Aorta (tissue), 5 donors: ENCODE measurements around the gene SLC7A6. TPM values are rescaled to one million over a fixed set of nuclear protein-coding genes. Genes with fewer than 3 reads are reported as not detected.

Source experiments
- ATAC-seq: fragments of 200-7000 bp; cut with Tn5 transposase; one replicate; pipeline ENCODE4 v1.9.1; 2022; ENCODE audit warnings: moderate library complexity; ENCODE audit not compliant: low FRiP score
- DNase-seq, 2 donors: peaks; one replicate each; pipeline ENCODE4 v3.0.0-alpha.2; 2020
- H3K27ac ChIP-seq, 2 donors: one replicate each; pipeline ENCODE4 v1.5.1; 2013; ENCODE audit warnings: low read length in 2 of 2, mild to moderate bottlenecking in 2 of 2, moderate library complexity in 2 of 2, control low read depth in 1 of 2, inconsistent platforms in 1 of 2, low read depth in 1 of 2
- H3K27me3 ChIP-seq, 2 donors: one replicate each; pipeline ENCODE4 v1.6.1; 2013; ENCODE audit warnings: control low read depth in 1 of 2, low read length in 1 of 2, mild to moderate bottlenecking in 1 of 2, moderate library complexity in 1 of 2; ENCODE audit not compliant: insufficient read depth in 2 of 2, control insufficient read depth in 1 of 2
- H3K36me3 ChIP-seq, 2 donors: one replicate each; pipeline ENCODE4 v1.6.1; 2013; ENCODE audit warnings: control low read depth in 1 of 2, low read length in 1 of 2, mild to moderate bottlenecking in 1 of 2; ENCODE audit not compliant: insufficient read depth in 2 of 2, control insufficient read depth in 1 of 2
- H3K4me1 ChIP-seq, 2 donors: one replicate each; pipeline ENCODE4 v1.6.1; 2013; ENCODE audit warnings: low read length in 2 of 2, control low read depth in 1 of 2, mild to moderate bottlenecking in 1 of 2, moderate library complexity in 1 of 2; ENCODE audit not compliant: insufficient read depth in 2 of 2, control insufficient read depth in 1 of 2
- H3K4me3 ChIP-seq, 2 donors: one replicate each; pipeline ENCODE4 v1.5.1; 2013; ENCODE audit warnings: low read length in 2 of 2, control low read depth in 1 of 2, mild to moderate bottlenecking in 1 of 2
- H3K9me3 ChIP-seq: one replicate; pipeline ENCODE4 v1.6.1; 2013; ENCODE audit warnings: mild to moderate bottlenecking, low read length; ENCODE audit not compliant: control insufficient read depth
- WGBS, 2 donors: extraction: QIAGEN DNeasy Blood & Tissue Kit; methylation state at CpG; one replicate each; pipeline ENCODE4 v1.1.7; 2013; 5-methylcytosine and 5-hydroxymethylcytosine counted together
- intact Hi-C, 2 donors: fragments of 100-400 bp; cut with DNase I; formaldehyde crosslinking; loops; one replicate each; pipeline versions ENCODE4 v1.14.2 to v1.15.0; 2022
- polyA plus RNA-seq, 2 donors: library from polyadenylated mRNA; stranded (reverse); fragments of 200-250 nt; gene quantifications; one replicate each; pipeline ENCODE4 v1.2.3, GENCODE V29; 2013
- total RNA-seq, 2 donors: library from RNA; stranded (reverse); fragmentation: NEBNext Ultra II Directional; extraction: Animal tissue kit (Norgen Biotek cat#: 25700); gene quantifications; one replicate each; pipeline ENCODE4 v1.2.1, GENCODE V29; 2021
- donor health status: healthy with polysubstance abuse.
- donor health status: Bipolar disorder and iron deficiency.
- donor health status: DM: no; HTN: no; CAD: no.
- donor health status: DM: no; HTN: no; CAD: no.
- donor health status: DM: yes; HTN: yes; CAD: no.

The SLC7A6 gene
- total and polyA plus RNA-seq, 4 donors, result 2.4 to 52.4 (median 29.9) TPM

- Histone ChIP-seq H3K27me3 (no peaks in the 10 kb centered on the region), H3K27ac (no peak overlapping the region), H3K36me3 (peaks cover 5 to 13% of the 10 kb centered on the region in 2 donors), H3K4me3 (no peak overlapping the region), H3K4me1 (no peaks in the 10 kb centered on the region), H3K9me3 (no peaks in the 10 kb centered on the region)
- 79 to 80% methylated on average over 12 of the region's 12 CpGs for WGBS, 2 donors
- DNase-seq (no peak), ATAC-seq (no peak)
- intact Hi-C loops, result no loop called here
Observed at GRCh38 chr16:68296291-68296690, 32.0 kb downstream of the SLC7A6 start.

- no peak overlapping the region for H3K27ac ChIP-seq
- no peaks in the 10 kb centered on the region for H3K4me1 ChIP-seq
- no peak overlapping the region for H3K4me3 ChIP-seq
- intact Hi-C loops, result no loop called here
- 80 to 82% methylated on average over 6 of the region's 6 CpGs for WGBS, 2 donors
- no peaks in the 10 kb centered on the region for H3K9me3 ChIP-seq
- no peaks in the 10 kb centered on the region for H3K27me3 ChIP-seq
- no peak for ATAC-seq
- peaks cover 5 to 13% of the 10 kb centered on the region in 2 donors for H3K36me3 ChIP-seq
- DNase-seq, result no peak
Observed at GRCh38 chr16:68296693-68297092, 32.4 kb downstream of the SLC7A6 start.

DNA sequence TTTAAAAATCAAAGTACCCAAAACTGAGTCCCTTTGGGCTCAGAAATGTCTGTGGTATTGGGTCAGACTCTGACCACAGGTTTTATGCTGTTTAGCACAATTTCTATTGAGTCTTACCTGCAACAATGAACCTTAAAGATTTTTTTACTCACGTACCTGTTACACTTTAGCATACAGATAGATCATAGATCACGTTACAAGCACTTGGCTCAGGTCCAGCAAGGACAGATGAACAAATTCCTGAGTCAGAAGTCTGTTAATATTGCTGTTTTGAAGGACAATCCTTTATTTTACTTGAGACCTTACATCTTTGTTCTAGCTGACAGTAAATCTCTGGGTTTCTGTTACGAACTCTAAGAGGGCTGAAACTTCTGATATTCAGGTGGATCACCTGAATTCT is 33.6 kb downstream of the SLC7A6 start:
- no peak overlapping the region for H3K4me3 ChIP-seq
- intact Hi-C loops, result no loop called here
- ATAC-seq (no peak), DNase-seq (no peak)
- 55 to 57% methylated on average over 3 of the region's 3 CpGs for WGBS, 2 donors
- no peaks in the 10 kb centered on the region for H3K4me1 ChIP-seq
- H3K27me3 ChIP-seq, result no peaks in the 10 kb centered on the region
- H3K36me3 ChIP-seq, result peaks cover 5 to 14% of the 10 kb centered on the region in 2 donors
- no peak overlapping the region for H3K27ac ChIP-seq
- no peaks in the 10 kb centered on the region for H3K9me3 ChIP-seq

GRCh38 chr16:68298312-68298711 is 34.0 kb downstream of the SLC7A6 start:
- no peak for ATAC-seq

DNA sequence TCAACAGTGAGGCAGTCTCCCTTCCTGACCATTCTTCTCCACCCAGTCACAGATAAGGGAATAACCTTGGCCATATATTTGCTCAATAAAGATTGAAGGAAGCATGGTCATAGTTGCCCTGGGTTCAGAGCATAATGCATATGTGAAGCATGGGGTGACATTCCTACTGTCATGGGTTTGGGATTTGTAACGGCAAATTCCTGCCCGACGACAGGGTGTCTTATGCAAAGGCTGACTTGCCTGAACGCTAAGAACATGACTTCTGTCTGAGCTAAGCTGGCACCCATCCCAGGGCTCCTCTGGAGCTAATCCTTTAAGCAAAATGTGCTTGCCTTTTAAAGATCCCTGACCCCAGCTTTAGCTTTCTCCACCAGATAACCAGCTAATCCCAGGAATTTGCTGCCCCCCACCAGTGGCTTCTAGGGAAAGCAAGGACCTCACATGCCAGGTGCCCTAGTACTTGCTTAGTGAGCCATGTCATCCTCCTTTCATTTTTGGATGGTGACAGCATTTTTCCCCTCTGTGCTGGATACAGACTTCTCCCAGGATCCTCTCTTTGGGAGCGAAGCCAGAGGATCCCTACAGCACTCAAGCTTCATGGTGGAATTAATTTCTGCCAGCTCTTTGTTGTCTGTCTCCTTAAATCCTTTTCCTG is 34.7 kb downstream of the SLC7A6 start:
- intact Hi-C loops, result no loop called here
- no peaks in the 10 kb centered on the region for H3K4me1 ChIP-seq
- peak in 1 of 2 donors; percentile 73 for DNase-seq
- WGBS, 2 donors, result 16 to 24% methylated on average over 5 of the region's 5 CpGs
- H3K27me3 ChIP-seq, result no peaks in the 10 kb centered on the region
- H3K36me3 ChIP-seq, result peaks cover 5 to 16% of the 10 kb centered on the region in 2 donors
- H3K9me3 ChIP-seq, result no peaks in the 10 kb centered on the region
- no peak overlapping the region for H3K4me3 ChIP-seq
- H3K27ac ChIP-seq, result peak overlapping the region in 1 of 2 donors; percentile 23
- ATAC-seq, result peak; percentile 37

More at GRCh38 chr16:68298312-68298711, 34.0 kb downstream of the SLC7A6 start:
- WGBS, 2 donors, result 82 to 88% methylated on average over 3 of the region's 3 CpGs
- DNase-seq, result no peak
- Histone ChIP-seq H3K4me3 (no peak overlapping the region), H3K27ac (peak overlapping the region in 1 of 2 donors; percentile 36), H3K36me3 (peaks cover 5 to 14% of the 10 kb centered on the region in 2 donors), H3K27me3 (no peaks in the 10 kb centered on the region), H3K4me1 (no peaks in the 10 kb centered on the region), H3K9me3 (no peaks in the 10 kb centered on the region)
- intact Hi-C loops, result no loop called here

GRCh38 chr16:68299571-68300453 is 35.5 kb downstream of the SLC7A6 start:
- no peaks in the 10 kb centered on the region for H3K4me1 ChIP-seq
- ATAC-seq, result no peak
- H3K27me3 ChIP-seq, result no peaks in the 10 kb centered on the region
- DNase-seq, result no peak
- no peak overlapping the region for H3K27ac ChIP-seq
- no peaks in the 10 kb centered on the region for H3K9me3 ChIP-seq
- peaks cover 5 to 16% of the 10 kb centered on the region in 2 donors for H3K36me3 ChIP-seq
- intact Hi-C loops, result no loop called here
- WGBS, 2 donors, result 68 to 70% methylated on average over 11 of the region's 11 CpGs
- H3K4me3 ChIP-seq, result no peak overlapping the region

DNA sequence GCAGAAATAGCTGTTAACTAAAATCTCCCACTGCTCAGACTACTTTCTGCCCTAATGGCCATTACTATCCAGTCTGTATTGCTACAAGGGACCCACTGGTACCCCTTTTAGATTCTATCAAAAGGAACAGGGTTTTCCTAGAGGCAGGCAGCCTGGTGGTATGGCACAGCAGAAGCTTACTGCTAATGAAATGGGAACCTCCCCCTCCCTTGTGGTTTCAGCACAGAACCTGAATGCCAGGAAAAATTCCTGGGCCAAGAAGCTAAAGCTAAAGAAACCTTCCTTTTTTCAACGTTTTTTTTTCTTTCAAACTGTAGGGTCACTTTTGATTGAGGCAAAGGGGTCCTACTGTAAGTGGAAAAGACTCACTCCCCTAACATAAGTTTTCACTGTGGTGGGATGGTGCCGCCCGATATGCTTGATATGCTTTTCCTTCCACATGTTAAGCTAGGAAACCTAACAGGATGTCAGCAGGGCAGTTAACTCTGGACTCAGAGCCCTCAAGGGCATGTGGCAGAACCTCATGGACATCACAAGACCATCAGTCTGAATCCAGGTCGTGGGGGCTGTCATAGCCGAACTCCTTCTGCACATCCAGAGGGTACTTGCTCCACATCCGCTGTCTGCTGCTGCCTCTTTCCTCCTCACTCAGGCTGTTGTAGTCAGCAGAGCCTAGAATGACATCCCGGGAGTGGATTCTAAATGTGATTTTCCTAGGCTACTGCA is 36.6 kb downstream of the SLC7A6 start:
- no peak for ATAC-seq
- H3K27ac ChIP-seq, result no peak overlapping the region
- H3K4me1 ChIP-seq, result no peaks in the 10 kb centered on the region
- H3K36me3 ChIP-seq, result peaks cover 10 to 16% of the 10 kb centered on the region in 2 donors
- intact Hi-C loops, result no loop called here
- 76 to 79% methylated on average over 7 of the region's 7 CpGs for WGBS, 2 donors
- no peaks in the 10 kb centered on the region for H3K9me3 ChIP-seq
- H3K4me3 ChIP-seq, result no peak overlapping the region
- DNase-seq, result no peak
- no peaks in the 10 kb centered on the region for H3K27me3 ChIP-seq

DNA sequence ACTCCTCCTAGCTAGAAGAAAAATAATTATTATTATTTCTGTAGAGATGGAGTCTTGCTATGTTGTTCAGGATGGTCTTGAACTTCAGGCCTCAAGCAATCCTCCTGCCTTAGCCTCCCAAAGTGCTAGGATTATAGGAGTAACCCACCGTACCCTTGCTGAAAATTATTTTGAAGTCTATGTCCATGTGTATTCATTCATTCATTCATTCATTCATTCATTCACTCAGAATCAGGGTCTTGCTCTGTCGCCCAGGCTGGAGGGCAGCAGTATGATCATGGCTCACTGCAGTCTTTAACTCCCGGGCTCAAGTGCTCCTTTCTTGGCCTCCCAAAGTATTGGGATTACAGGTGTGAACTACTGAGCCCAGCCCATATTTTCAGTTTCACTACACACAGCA is 42.3 kb downstream of the SLC7A6 start:
- H3K27me3 ChIP-seq, result no peaks in the 10 kb centered on the region
- H3K4me3 ChIP-seq, result no peak overlapping the region
- DNase-seq (no peak), ATAC-seq (no peak)
- WGBS, 2 donors, result 90 to 94% methylated on average over 3 of the region's 3 CpGs
- intact Hi-C loops, result no loop called here
- H3K27ac ChIP-seq, result no peak overlapping the region
- peaks cover 0 to 6% of the 10 kb centered on the region in 2 donors for H3K4me1 ChIP-seq
- H3K9me3 ChIP-seq, result no peaks in the 10 kb centered on the region
- peaks cover 5 to 7% of the 10 kb centered on the region in 2 donors for H3K36me3 ChIP-seq
